Sigmoid colon (tissue), 4 donors: ENCODE measurements around the gene WDR88.

Experiments used
- EP300 ChIP-seq, 4 donors: sonication (generic); formaldehyde crosslinking; IDR thresholded peaks; one replicate each; pipeline ENCODE4 v1.6.1; 2017; ENCODE audit warnings: antibody characterized with exemption in 4 of 4
- POLR2A ChIP-seq, 2 donors: fragments of 450-650 bp; IDR thresholded peaks; one replicate each; pipeline ENCODE4 v1.6.1; 2016; ENCODE audit warnings: antibody characterized with exemption in 2 of 2, mild to moderate bottlenecking in 2 of 2, moderate library complexity in 2 of 2
- POLR2AphosphoS5 ChIP-seq, 4 donors: sonication (generic); formaldehyde crosslinking; IDR thresholded peaks; one replicate each; pipeline ENCODE4 v1.6.1; 2017; ENCODE audit warnings: antibody characterized with exemption in 4 of 4
- TF ChIP-seq, protein P1 (sequence below), 4 experiments: fragments of 450-650 bp in 3 of 4; fragments of 200-600 bp in 1 of 4; IDR thresholded peaks; one replicate each; pipeline ENCODE4 v1.5.1; 2016 to 2019; ENCODE audit warnings: antibody characterized with exemption in 4 of 4, mild to moderate bottlenecking in 3 of 4, moderate library complexity in 2 of 4

DNA sequence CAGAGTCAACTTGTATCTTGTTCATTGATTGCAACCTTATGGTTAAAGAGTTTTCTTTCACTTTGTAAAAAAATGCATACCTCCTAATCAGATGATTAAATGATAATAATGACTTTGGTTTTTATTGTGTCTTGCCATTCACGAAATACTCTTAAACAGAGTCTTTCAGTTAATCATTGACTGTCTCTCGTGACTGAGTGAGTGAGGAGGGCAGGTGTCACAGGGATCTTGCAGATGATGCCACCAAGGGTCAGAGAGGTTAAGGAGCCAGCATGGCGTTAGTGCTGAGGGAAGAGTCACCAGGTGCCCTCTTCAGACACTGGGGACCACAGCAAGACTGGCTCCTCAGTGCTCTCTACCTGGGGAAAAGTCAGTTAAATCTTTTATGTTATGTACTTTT is 42.9 kb upstream of the WDR88 start:
- TF ChIP-seq, protein P1, sequence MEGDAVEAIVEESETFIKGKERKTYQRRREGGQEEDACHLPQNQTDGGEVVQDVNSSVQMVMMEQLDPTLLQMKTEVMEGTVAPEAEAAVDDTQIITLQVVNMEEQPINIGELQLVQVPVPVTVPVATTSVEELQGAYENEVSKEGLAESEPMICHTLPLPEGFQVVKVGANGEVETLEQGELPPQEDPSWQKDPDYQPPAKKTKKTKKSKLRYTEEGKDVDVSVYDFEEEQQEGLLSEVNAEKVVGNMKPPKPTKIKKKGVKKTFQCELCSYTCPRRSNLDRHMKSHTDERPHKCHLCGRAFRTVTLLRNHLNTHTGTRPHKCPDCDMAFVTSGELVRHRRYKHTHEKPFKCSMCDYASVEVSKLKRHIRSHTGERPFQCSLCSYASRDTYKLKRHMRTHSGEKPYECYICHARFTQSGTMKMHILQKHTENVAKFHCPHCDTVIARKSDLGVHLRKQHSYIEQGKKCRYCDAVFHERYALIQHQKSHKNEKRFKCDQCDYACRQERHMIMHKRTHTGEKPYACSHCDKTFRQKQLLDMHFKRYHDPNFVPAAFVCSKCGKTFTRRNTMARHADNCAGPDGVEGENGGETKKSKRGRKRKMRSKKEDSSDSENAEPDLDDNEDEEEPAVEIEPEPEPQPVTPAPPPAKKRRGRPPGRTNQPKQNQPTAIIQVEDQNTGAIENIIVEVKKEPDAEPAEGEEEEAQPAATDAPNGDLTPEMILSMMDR (IDR thresholded peaks at IDR 0.05): no peak
- TF ChIP-seq EP300 (IDR thresholded peaks at IDR 0.05) (no peak), POLR2A (IDR thresholded peaks at IDR 0.05) (no peak), POLR2AphosphoS5 (IDR thresholded peaks at IDR 0.05) (no peak)
